Measurements from ENCODE around the gene A1BG. TPM values are rescaled to one million over a fixed set of nuclear protein-coding genes. Genes with fewer than 3 reads are reported as not detected.
"Not testable (repeated sequence)": the region's sequence is repeated elsewhere in the genome, so short reads cannot be mapped to it uniquely, and the experiment has no call there.

A1BG gene
- total RNA-seq, 2 experiments from 2014 or later, result 6.1 to 7.4 TPM

DNA sequence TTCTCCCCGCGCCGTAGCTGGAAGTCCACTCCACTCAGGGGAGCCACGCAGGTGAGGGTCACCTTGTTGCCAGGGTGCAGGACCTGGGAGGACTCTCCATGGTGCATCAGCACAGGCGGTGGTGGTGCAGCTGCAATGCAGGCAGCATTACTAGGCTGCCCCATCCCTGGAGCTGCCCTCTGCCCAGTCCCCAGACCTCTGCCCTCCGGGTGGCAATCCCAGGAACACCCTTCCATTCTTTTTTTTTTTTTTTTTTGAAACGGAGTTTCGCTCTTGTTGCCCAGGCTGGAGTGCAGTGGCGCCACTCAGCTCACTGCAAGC lies 1.8 kb downstream of the A1BG start:
- CTCF ChIA-PET, result no interaction called here
- peaks cover 5% of the 10 kb centered on the region for H3K27me3 Mint-ChIP-seq (ENCODE audit: low read depth)
- H3K36me3 Mint-ChIP-seq (ENCODE audit: low read depth), result peaks cover 9% of the 10 kb centered on the region

DNA sequence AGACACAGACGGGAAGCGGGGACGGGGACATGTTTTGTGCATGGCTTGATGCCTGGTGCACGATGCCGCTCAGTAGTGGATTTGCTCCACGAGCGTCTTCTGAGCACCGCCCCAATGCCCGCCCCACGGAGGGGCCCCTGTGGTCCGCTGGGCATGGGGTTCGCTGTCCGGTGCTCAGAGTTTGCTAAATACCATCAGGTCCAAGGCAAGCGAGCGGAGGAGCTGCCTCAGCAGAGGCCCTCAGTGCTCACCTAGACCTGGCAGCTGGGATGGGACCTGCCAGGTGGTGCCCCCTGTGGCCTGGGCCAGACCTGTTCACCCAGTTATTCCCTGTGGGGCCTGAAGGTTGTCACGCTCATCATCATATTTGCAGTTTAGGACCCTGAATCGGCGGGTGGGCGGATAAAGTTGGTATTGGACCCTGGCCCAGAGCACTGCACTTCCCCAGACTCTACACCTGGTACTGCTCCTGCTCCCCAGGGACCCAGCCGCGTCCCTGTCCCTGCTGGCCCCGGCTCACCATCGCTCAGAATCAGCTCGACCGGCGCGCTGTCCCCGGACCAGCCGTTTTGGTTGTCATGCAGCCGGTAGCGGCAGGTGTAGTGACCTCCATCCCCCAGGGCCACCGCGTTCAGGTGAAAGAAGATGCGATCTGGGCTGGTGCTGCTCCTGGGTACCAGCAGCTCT lies 2.3 kb downstream of the A1BG start:
- intact Hi-C loops (cut with micrococcal nuclease), result no loop called here
- Mint-ChIP-seq H3K9me3 (no peaks in the 10 kb centered on the region), H3K27ac (no peak overlapping the region)

More for the DNA sequence above, 1.8 kb downstream of the A1BG start:
- intact Hi-C loops (cut with micrococcal nuclease), result no loop called here
- Mint-ChIP-seq H3K27ac (no peak overlapping the region), H3K4me1 (ENCODE audit: low read depth) (peaks cover 28% of the 10 kb centered on the region), H3K4me3 (no peak overlapping the region), H3K9me3 (no peaks in the 10 kb centered on the region)
- no peak for DNase-seq

DNA sequence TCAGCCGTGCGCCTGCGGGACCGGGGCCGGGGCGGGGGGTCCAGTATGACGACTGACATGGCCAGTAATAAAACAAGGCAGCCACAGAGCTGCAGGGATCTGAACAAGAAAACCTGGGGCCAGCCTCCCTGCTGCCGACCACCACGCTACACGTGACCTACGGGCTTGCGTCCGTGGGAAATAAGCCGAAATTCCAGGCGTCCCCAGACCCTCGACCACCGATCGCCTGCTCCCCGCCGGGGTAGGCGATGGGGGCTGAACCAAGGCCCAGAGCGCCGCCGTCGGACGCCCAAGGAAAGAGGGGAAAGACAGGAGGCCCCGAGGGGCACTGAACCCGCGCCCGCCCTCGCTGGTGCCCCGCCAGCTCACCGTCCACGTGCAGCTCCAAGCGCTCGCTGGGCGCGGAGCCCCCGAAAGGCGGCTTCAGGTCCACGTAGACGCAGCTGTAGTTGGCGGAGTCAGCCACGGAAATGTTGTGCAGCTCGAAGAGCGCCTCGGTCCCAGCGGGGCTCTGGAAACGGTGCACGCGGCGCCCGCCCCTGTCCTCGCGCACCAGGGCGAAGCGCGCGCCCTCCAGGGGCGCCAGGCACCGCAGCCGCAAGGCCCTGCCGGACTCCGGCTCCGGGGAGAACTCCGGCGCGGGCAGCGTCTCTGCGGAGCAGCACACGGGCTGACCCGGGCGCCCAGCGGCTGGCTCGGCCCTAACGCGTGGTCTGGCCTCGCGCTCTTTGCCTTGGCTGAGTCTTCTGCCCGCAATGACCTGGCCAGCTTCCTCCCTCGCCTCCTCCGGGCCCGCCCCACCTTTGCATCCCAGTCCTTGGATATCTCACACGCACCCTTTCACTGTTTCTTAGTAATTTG lies 3.1 kb downstream of the A1BG start:
- Mint-ChIP-seq H3K4me1 (ENCODE audit: low read depth) (peaks cover 25% of the 10 kb centered on the region), H3K4me3 (no peak overlapping the region), H3K27me3 (ENCODE audit: low read depth) (peaks cover 5% of the 10 kb centered on the region), H3K36me3 (ENCODE audit: low read depth) (peaks cover 9% of the 10 kb centered on the region), H3K9me3 (no peaks in the 10 kb centered on the region), H3K27ac (no peak overlapping the region)
- CTCF ChIA-PET, result no interaction called here
- intact Hi-C loops (cut with micrococcal nuclease), result no loop called here
- DNase-seq, result no peak

More for the DNA sequence above, 2.3 kb downstream of the A1BG start:
- Mint-ChIP-seq H3K4me1 (ENCODE audit: low read depth) (peaks cover 25% of the 10 kb centered on the region), H3K4me3 (no peak overlapping the region), H3K36me3 (ENCODE audit: low read depth) (peaks cover 9% of the 10 kb centered on the region), H3K27me3 (ENCODE audit: low read depth) (peaks cover 5% of the 10 kb centered on the region)
- DNase-seq, result no peak
- CTCF ChIA-PET, result no interaction called here

DNA sequence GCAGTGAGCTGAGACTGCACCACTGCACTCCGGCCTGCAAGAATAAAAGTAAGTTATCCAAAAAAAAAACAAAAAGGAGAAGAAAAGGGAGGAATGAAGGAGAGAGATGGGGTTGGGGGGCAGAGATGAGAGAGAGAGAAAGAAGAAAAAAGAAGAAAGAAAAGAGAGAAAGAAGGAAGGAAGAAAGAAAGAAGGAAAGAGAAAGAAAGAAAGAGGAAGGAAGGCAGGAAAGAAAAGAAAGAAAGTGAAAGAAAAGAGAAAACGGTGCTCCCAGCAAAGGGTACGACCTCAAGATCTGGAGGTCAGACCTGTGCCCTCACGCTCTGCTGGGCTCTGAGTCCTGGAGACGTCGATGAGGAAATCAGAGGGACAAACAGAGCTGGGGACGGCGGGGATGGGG lies 3.7 kb downstream of the A1BG start:
- no peak overlapping the region for H3K4me3 Mint-ChIP-seq
- peaks cover 23% of the 10 kb centered on the region for H3K4me1 Mint-ChIP-seq (ENCODE audit: low read depth)
- no peak overlapping the region for H3K27ac Mint-ChIP-seq
- peaks cover 9% of the 10 kb centered on the region for H3K36me3 Mint-ChIP-seq (ENCODE audit: low read depth)
- DNase-seq, result no peak
- H3K27me3 Mint-ChIP-seq (ENCODE audit: low read depth), result peaks cover 5% of the 10 kb centered on the region
- intact Hi-C loops (cut with micrococcal nuclease), result no loop called here
- H3K9me3 Mint-ChIP-seq, result no peaks in the 10 kb centered on the region
- CTCF ChIA-PET, result no interaction called here

DNA sequence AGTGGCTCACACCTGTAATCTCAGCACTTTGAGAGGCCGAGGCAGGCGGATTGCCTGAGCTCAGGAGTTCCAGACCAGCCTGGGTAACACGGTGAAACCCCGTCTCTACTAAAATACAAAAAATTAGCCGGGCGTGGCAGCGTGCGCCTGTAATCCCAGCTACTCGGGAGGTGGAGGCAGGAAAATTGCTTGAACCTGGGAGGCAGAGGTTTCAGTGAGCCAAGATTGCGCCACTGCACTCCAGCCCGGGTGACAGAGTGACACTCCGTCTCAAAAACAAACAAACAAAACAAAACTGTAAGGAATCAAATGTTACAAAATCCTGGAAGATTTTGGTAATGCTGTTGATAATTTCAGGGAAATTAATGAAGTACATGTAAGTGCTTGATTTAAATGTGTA lies 5.2 kb downstream of the A1BG start:
- H3K27me3 Mint-ChIP-seq (ENCODE audit: low read depth); H3K36me3 Mint-ChIP-seq (ENCODE audit: low read depth); H3K27ac Mint-ChIP-seq; intact Hi-C loops (cut with micrococcal nuclease); DNase-seq; H3K9me3 Mint-ChIP-seq: not testable (repeated sequence)
- Mint-ChIP-seq H3K4me3 (peak overlapping the region; percentile 87), H3K4me1 (ENCODE audit: low read depth) (peaks cover 23% of the 10 kb centered on the region)
- CTCF ChIA-PET, result interaction anchor here (0.6 to 0.7 kb wide), 2 partner anchors 120 to 129 kb away, joined by 3 to 4 read pairs; no protein-coding TSS in a partner anchor

DNA sequence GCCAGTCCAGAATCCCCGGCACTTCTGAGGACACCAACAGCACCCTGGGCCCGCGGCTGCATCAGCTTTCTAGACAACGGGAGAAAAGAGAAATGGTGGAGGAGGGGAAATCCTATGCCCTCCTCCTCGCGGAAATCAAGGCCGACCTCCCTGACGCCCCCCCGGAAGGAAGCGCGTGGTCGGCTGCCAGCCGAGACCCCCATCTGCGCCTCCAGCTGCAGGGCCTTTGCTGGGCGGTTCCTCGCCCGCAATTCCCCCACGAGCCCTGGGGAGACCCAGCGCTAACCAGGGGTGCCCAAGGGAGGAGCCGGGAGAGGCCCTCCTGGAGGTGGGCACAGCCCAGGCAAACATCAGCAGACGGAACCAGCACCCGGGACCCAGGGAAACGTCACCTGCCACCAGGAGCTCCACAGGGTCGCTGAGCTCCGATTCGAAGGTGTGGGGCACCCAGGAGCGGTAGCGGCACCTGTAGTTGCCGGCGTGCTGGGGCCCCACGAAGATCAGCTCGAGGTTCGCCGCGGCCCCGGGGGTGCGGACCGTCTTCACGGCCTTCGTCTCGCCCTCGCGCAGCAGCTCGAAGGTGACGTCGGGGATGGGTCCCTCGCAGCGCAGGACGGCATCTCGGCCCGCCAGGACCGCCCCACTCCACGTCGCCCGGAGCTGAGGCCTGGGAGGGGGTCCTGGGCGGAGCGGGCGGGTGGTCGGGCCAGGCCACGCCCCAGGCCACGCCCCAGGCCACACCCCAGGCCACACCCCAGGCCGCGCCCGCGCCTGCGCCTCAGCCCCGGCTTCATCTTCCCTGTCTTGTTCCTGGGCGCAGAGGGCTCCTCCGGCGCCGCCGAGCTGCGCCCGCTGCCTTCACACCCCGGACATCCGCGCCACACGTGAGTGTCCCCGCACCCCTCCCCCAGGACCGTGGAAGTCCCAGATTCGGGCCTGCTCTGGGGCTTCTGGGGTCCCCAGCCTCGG lies 6.0 kb downstream of the A1BG start:
- Mint-ChIP-seq H3K9me3 (peaks cover 1% of the 10 kb centered on the region), H3K4me1 (ENCODE audit: low read depth) (peaks cover 23% of the 10 kb centered on the region), H3K36me3 (ENCODE audit: low read depth) (peaks cover 6% of the 10 kb centered on the region), H3K27me3 (ENCODE audit: low read depth) (peaks cover 5% of the 10 kb centered on the region), H3K27ac (peak overlapping the region; percentile 21), H3K4me3 (peak overlapping the region; percentile 87)
- CTCF ChIA-PET, result no interaction called here
- peak; percentile 69 for DNase-seq
- intact Hi-C loops (cut with micrococcal nuclease), result loop anchor here (1.0 kb wide), 1 partner anchor 15 kb away; the partner anchor contains the start of gene ZNF497

DNA sequence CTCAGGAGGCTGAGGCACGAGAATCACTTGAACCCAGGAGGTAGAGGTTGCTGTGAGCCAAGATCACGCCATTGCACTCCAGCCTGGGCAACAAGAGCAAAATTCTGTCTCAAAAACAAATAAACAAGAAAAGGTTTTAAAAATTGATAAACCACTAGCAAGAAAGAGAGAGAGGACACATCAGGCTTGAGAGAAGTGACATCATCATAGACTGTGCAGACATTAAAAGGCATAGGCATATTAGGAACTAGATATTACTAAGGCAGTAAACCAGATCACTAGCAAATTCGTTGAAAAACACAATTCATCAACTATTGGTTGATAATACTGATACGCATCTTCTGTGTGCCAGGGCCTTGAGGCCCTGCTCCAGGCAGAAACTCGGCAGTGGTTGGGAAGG lies 7.7 kb downstream of the A1BG start:
- H3K9me3 Mint-ChIP-seq, result peaks cover 1% of the 10 kb centered on the region
- intact Hi-C loops (cut with micrococcal nuclease), result no loop called here
- no peak overlapping the region for H3K27ac Mint-ChIP-seq
- peaks cover 3% of the 10 kb centered on the region for H3K27me3 Mint-ChIP-seq (ENCODE audit: low read depth)
- no peak for DNase-seq
- peaks cover 23% of the 10 kb centered on the region for H3K4me1 Mint-ChIP-seq (ENCODE audit: low read depth)
- H3K4me3 Mint-ChIP-seq, result peak overlapping the region; percentile 68
- CTCF ChIA-PET, result no interaction called here
- H3K36me3 Mint-ChIP-seq (ENCODE audit: low read depth), result peaks cover 11% of the 10 kb centered on the region

DNA sequence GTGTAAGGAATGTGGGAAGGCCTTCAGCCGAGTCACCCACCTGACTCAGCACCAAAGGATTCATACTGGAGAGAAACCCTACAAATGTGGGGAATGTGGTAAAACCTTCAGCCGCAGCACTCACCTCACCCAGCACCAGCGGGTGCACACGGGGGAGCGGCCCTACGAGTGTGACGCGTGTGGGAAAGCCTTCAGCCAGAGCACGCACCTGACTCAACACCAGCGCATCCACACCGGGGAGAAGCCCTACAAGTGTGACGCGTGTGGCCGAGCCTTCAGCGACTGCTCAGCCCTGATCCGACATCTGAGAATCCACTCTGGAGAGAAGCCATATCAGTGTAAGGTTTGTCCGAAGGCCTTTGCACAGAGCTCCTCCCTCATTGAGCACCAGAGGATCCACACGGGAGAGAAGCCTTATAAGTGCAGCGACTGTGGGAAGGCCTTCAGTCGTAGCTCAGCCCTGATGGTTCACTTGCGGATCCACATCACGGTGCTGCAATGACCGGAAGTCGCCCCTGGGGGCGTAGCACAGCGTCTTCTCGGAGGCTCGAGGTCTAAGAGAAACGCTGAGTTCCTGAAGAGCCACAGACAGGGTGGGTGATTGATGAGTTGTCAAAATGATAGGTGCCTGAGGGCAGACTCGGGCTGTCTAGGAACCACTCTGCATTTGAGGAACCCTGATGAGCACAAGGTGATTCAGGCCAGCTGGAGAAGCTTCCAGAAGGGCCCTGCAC lies 14.3 kb downstream of the A1BG start:
- Mint-ChIP-seq H3K4me3 (no peak overlapping the region), H3K36me3 (ENCODE audit: low read depth) (peaks cover 37% of the 10 kb centered on the region)

DNA sequence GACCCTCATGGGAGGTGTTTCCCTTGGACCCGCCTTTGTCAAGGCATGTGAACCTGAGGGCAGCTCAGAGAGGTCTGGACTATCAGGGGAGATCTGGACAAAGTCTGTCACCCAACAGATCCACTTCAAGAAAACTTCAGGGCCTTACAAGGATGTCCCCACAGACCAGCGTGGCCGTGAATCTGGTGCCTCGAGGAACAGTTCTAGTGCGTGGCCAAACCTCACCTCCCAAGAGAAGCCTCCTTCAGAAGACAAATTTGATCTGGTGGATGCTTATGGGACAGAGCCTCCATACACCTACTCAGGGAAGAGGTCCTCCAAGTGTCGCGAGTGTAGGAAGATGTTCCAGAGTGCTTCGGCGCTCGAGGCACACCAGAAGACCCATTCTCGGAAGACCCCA lies 15.0 kb downstream of the A1BG start:
- DNase-seq, result no peak
- intact Hi-C loops (cut with micrococcal nuclease), result no loop called here
- Mint-ChIP-seq H3K36me3 (ENCODE audit: low read depth) (peaks cover 37% of the 10 kb centered on the region), H3K27me3 (ENCODE audit: low read depth) (no peaks in the 10 kb centered on the region), H3K4me1 (ENCODE audit: low read depth) (no peaks in the 10 kb centered on the region), H3K4me3 (no peak overlapping the region), H3K9me3 (peaks cover 11% of the 10 kb centered on the region), H3K27ac (no peak overlapping the region)
- CTCF ChIA-PET, result no interaction called here

More for the DNA sequence above, 14.3 kb downstream of the A1BG start:
- CTCF ChIA-PET, result no interaction called here
- Mint-ChIP-seq H3K4me1 (ENCODE audit: low read depth) (no peaks in the 10 kb centered on the region), H3K27ac (no peak overlapping the region), H3K27me3 (ENCODE audit: low read depth) (no peaks in the 10 kb centered on the region), H3K9me3 (peaks cover 13% of the 10 kb centered on the region)
- intact Hi-C loops (cut with micrococcal nuclease), result no loop called here
- no peak for DNase-seq

DNA sequence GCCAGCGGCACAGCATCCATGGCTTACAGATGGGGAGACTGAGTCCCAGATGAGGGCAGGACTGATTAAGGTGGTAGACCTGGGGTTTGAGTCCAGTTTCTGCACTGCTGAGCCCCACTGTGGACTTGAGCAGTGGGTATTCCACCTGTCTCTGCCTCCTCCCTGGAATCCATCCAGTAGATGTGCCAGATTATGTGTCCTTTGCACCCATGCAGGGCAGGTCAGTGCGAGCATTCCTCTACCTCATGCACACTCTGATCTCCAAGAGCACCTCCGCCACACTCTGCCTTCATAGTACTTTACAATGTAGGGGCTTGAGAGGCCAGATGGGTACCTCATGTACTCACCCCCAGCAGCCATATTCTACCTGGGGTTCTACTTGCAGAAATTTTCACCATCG lies 16.5 kb downstream of the A1BG start:
- H3K9me3 Mint-ChIP-seq, result peaks cover 11% of the 10 kb centered on the region
- intact Hi-C loops (cut with micrococcal nuclease), result no loop called here
- H3K27ac Mint-ChIP-seq, result no peak overlapping the region
- H3K4me1 Mint-ChIP-seq (ENCODE audit: low read depth), result no peaks in the 10 kb centered on the region
- no peak overlapping the region for H3K4me3 Mint-ChIP-seq
- no peaks in the 10 kb centered on the region for H3K27me3 Mint-ChIP-seq (ENCODE audit: low read depth)
- CTCF ChIA-PET, result no interaction called here
- no peak for DNase-seq
- peaks cover 37% of the 10 kb centered on the region for H3K36me3 Mint-ChIP-seq (ENCODE audit: low read depth)

DNA sequence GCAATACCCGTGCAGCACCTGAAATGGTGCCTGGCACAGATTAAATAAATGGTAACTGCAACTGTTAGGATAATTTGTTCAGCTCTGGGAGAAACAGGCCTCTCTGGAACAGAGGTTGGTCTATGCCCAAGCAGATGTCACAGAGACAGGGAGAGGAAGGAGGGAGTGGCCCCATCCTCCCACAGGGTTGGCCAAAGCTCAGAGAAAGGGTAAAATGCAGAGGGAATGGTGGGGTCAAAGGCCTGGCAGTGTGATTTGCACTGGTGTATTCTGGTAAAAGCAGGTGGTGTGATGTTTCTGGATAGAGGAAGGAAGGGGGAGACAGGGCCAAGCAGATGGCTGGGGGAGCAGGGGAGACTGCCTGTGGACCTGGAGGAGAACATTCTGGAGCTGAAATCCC lies 17.1 kb downstream of the A1BG start:
- intact Hi-C loops (cut with micrococcal nuclease), result no loop called here
- CTCF ChIA-PET, result no interaction called here
- DNase-seq, result no peak
- Mint-ChIP-seq H3K4me1 (ENCODE audit: low read depth) (no peaks in the 10 kb centered on the region), H3K4me3 (no peak overlapping the region), H3K27ac (no peak overlapping the region), H3K36me3 (ENCODE audit: low read depth) (peaks cover 34% of the 10 kb centered on the region), H3K27me3 (ENCODE audit: low read depth) (no peaks in the 10 kb centered on the region), H3K9me3 (peaks cover 11% of the 10 kb centered on the region)

DNA sequence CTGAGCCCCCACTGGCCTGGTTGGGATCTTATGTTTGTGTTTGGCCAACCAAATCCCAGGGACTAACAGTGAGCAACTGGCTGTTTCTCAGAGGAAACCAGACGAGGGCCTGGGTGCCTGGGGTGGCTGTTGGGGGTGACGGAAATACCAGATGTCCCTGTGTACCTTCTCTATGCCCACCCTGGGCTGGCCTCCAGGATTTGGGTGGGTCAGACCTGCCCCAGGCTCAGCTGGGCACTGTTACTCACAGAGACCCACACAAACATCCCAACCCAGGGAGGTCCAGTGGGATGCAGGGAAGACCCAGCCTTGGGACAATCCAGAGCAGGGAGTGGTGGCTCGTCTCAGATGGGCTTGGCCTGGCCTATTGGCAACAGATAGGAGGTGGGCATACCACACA lies 17.7 kb downstream of the A1BG start:
- no peaks in the 10 kb centered on the region for H3K27me3 Mint-ChIP-seq (ENCODE audit: low read depth)
- CTCF ChIA-PET, result no interaction called here
- H3K4me3 Mint-ChIP-seq, result no peak overlapping the region
- intact Hi-C loops (cut with micrococcal nuclease), result no loop called here
- no peaks in the 10 kb centered on the region for H3K4me1 Mint-ChIP-seq (ENCODE audit: low read depth)
- DNase-seq, result no peak
- peaks cover 11% of the 10 kb centered on the region for H3K9me3 Mint-ChIP-seq
- H3K36me3 Mint-ChIP-seq (ENCODE audit: low read depth), result peaks cover 31% of the 10 kb centered on the region
- H3K27ac Mint-ChIP-seq, result no peak overlapping the region
